ENCODE measurements around the gene FTL.

DNA sequence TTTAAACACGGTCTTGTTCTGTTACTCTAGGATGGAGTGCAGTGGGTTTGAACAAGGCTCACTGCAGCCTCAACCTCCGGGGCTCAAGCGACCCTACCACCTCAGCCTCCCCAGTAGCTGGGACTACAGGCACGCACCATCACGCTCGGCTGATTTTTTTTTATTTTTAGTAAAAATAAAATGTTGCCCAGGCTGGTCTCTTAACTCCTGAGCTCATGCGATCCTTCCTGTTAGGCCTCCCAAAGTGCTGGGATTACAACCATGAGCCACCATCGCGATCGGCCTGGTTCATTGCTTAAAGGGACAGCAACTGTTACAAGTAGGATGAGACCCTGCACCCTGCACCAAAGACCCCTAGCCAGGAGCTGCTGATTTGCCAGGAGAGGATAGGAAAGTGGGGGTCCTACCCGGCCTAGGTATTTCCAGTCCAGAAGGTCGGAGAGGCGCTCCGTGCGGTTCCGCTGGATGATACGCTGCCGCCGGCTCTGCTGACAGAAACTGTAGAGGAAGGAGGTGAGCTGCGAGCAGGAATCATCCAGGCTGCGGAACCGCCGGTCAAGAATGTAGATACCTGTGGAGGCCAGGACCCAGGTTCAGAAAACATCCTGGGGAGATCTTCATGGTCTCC lies 5.1 kb downstream of the FTL start:
- TF ChIP-seq, protein P1, sequence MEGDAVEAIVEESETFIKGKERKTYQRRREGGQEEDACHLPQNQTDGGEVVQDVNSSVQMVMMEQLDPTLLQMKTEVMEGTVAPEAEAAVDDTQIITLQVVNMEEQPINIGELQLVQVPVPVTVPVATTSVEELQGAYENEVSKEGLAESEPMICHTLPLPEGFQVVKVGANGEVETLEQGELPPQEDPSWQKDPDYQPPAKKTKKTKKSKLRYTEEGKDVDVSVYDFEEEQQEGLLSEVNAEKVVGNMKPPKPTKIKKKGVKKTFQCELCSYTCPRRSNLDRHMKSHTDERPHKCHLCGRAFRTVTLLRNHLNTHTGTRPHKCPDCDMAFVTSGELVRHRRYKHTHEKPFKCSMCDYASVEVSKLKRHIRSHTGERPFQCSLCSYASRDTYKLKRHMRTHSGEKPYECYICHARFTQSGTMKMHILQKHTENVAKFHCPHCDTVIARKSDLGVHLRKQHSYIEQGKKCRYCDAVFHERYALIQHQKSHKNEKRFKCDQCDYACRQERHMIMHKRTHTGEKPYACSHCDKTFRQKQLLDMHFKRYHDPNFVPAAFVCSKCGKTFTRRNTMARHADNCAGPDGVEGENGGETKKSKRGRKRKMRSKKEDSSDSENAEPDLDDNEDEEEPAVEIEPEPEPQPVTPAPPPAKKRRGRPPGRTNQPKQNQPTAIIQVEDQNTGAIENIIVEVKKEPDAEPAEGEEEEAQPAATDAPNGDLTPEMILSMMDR (IDR thresholded peaks at IDR 0.05), result no peak
- no peak for TF ChIP-seq EZH2 (IDR thresholded peaks at IDR 0.05)
- TF ChIP-seq EZH2phosphoT487 (IDR thresholded peaks at IDR 0.05), result no peak

Data from neural progenitor cell (in vitro differentiated cells).